Liver (tissue), 9 donors: ENCODE data around the gene ADGRD1. TPM values are rescaled to one million over a fixed set of nuclear protein-coding genes. Genes with fewer than 3 reads are reported as not detected.

Experiments used
- DNase-seq: peaks from one replicate; pipeline ENCODE4 v3.0.0-alpha.2; 2017; ENCODE audit warnings: low spot score
- H3K27ac ChIP-seq, 2 donors: one replicate each; pipeline ENCODE4 v1.7.0; 2013; ENCODE audit warnings: inconsistent platforms in 2 of 2, low read length in 2 of 2, control low read depth in 1 of 2, low read depth in 1 of 2, mild to moderate bottlenecking in 1 of 2
- H3K27me3 ChIP-seq, 4 donors: one replicate each; pipeline versions ENCODE4 v1.6.1 to v1.7.0; 2013; ENCODE audit warnings: low read length in 3 of 4, inconsistent platforms in 1 of 4, mild to moderate bottlenecking in 1 of 4, moderate library complexity in 1 of 4; ENCODE audit not compliant: control insufficient read depth in 4 of 4, insufficient read depth in 4 of 4
- H3K36me3 ChIP-seq, 4 donors: one replicate each; pipeline versions ENCODE4 v1.6.1 to v1.7.0; 2013; ENCODE audit warnings: low read length in 3 of 4, mild to moderate bottlenecking in 3 of 4, low read depth in 1 of 4, moderate library complexity in 1 of 4; ENCODE audit not compliant: control insufficient read depth in 4 of 4, insufficient read depth in 3 of 4
- H3K4me1 ChIP-seq, 4 donors: one replicate each; pipeline versions ENCODE4 v1.6.1 to v1.7.0; 2013; ENCODE audit warnings: low read length in 3 of 4, mild to moderate bottlenecking in 3 of 4, moderate library complexity in 1 of 4; ENCODE audit not compliant: control insufficient read depth in 4 of 4, insufficient read depth in 4 of 4
- H3K4me3 ChIP-seq, 3 donors: one replicate each; pipeline versions ENCODE4 v1.6.1 to v1.7.0; 2013; ENCODE audit warnings: low read length in 3 of 3, control low read depth in 1 of 3, low read depth in 1 of 3, mild to moderate bottlenecking in 1 of 3
- H3K9ac ChIP-seq, 2 donors: one replicate each; pipeline ENCODE4 v1.7.0; 2013; ENCODE audit warnings: low read length in 2 of 2, mild to moderate bottlenecking in 2 of 2, moderate library complexity in 2 of 2, control low read depth in 1 of 2, low read depth in 1 of 2
- H3K9me3 ChIP-seq, 4 donors: one replicate each; pipeline versions ENCODE4 v1.6.1 to v1.7.0; 2013; ENCODE audit warnings: low read length in 3 of 4; ENCODE audit not compliant: control insufficient read depth in 4 of 4
- ATF3 ChIP-seq: IDR thresholded peaks from 2 replicates; pipeline ENCODE4 v1.6.1; 2016; ENCODE audit warnings: antibody characterized with exemption
- CTCF ChIP-seq: fragments of 150-350 bp; IDR thresholded peaks from 2 replicates; pipeline ENCODE4 v1.5.1; 2017; ENCODE audit warnings: improper control_type of control experiment, low read depth, low read length; ENCODE audit not compliant: missing input control
- EGR1 ChIP-seq, 2 donors: IDR thresholded peaks; 2 replicates each; pipeline ENCODE4 v1.6.1; 2016 to 2018; ENCODE audit warnings: antibody characterized with exemption in 2 of 2, low read depth in 2 of 2
- FOXA1 ChIP-seq: IDR thresholded peaks from 2 replicates; pipeline ENCODE4 v1.6.1; 2016; ENCODE audit warnings: antibody characterized with exemption
- FOXA2 ChIP-seq: IDR thresholded peaks from 2 replicates; pipeline ENCODE4 v1.6.1; 2016; ENCODE audit warnings: antibody characterized with exemption
- GABPA ChIP-seq, 2 donors: IDR thresholded peaks in 1 of 2; conservative IDR thresholded peaks in 1 of 2; 2 replicates each; pipeline ENCODE4 v1.6.1; 2016; ENCODE audit warnings: antibody characterized with exemption in 2 of 2, mild to moderate bottlenecking in 1 of 2, moderate library complexity in 1 of 2
- HNF4A ChIP-seq, 2 donors: conservative IDR thresholded peaks; 2 replicates each; pipeline ENCODE4 v1.6.1; 2016; ENCODE audit warnings: antibody characterized with exemption in 2 of 2, mild to moderate bottlenecking in 2 of 2
- HNF4G ChIP-seq: IDR thresholded peaks from 2 replicates; pipeline ENCODE4 v1.6.1; 2016; ENCODE audit warnings: antibody characterized with exemption
- JUND ChIP-seq, 2 donors: IDR thresholded peaks; 2 replicates each; pipeline ENCODE4 v1.6.1; 2016; ENCODE audit warnings: antibody characterized with exemption in 2 of 2
- MAX ChIP-seq: IDR thresholded peaks from 2 replicates; pipeline ENCODE4 v1.6.1; 2016; ENCODE audit warnings: antibody characterized with exemption
- NR2F2 ChIP-seq: IDR thresholded peaks from 2 replicates; pipeline ENCODE4 v1.6.1; 2016; ENCODE audit warnings: antibody characterized with exemption
- RAD21 ChIP-seq, 2 donors: IDR thresholded peaks; 2 replicates each; pipeline ENCODE4 v1.6.1; 2016; ENCODE audit warnings: antibody characterized with exemption in 2 of 2, mild to moderate bottlenecking in 2 of 2
- REST ChIP-seq: IDR thresholded peaks from 2 replicates; pipeline ENCODE4 v1.6.1; 2016; ENCODE audit warnings: antibody characterized with exemption, mild to moderate bottlenecking
- RXRA ChIP-seq, 2 donors: IDR thresholded peaks; 2 replicates each; pipeline ENCODE4 v1.6.1; 2017 to 2018; ENCODE audit warnings: antibody characterized with exemption in 2 of 2, mild to moderate bottlenecking in 1 of 2
- TAF1 ChIP-seq: conservative IDR thresholded peaks from 2 replicates; pipeline ENCODE4 v1.6.1; 2016; ENCODE audit warnings: antibody characterized with exemption, mild to moderate bottlenecking
- YY1 ChIP-seq: IDR thresholded peaks from 2 replicates; pipeline ENCODE4 v1.6.1; 2016; ENCODE audit warnings: antibody characterized with exemption, mild to moderate bottlenecking
- ZBTB33 ChIP-seq: IDR thresholded peaks from 2 replicates; pipeline ENCODE4 v1.6.1; 2016; ENCODE audit warnings: antibody characterized with exemption
- WGBS: extraction: QIAGEN DNeasy Blood & Tissue Kit; methylation state at CpG from one replicate; pipeline ENCODE4 v1.1.7; 2013; 5-methylcytosine and 5-hydroxymethylcytosine counted together
- polyA plus RNA-seq, 2 donors: library from polyadenylated mRNA; stranded (reverse) in 1 of 2; unstranded in 1 of 2; fragments of 200-250 nt in 1 of 2; fragments of >200 nt in 1 of 2; fragmentation: Nextera tagmentation in 1 of 2; extraction: Ambion mirVana in 1 of 2; gene quantifications; one replicate each; pipeline versions ENCODE4 v1.2.1 to v1.2.3, GENCODE V29; 2013 to 2015
- total RNA-seq, 2 donors: library from RNA; depleted of rRNA; stranded (reverse); fragments of >200 nt; gene quantifications; one replicate each; pipeline ENCODE4 v1.2.3, GENCODE V29; 2014
- donor health status: healthy.
- donor health status: healthy.
- donor health status: healthy.
- donor health status: healthy.
- donor health status: healthy.

ADGRD1 gene
- total and polyA plus RNA-seq, 4 donors, result 2.7 to 7.1 (median 4.6) TPM

GRCh38 chr12:131049002-131049401 is 95.3 kb downstream of the ADGRD1 start:
- Histone ChIP-seq H3K4me3 (no peak overlapping the region), H3K9ac (no peak overlapping the region), H3K9me3 (no peaks in the 10 kb centered on the region), H3K36me3 (no peaks in the 10 kb centered on the region), H3K27ac (no peak overlapping the region), H3K27me3 (no peaks in the 10 kb centered on the region), H3K4me1 (no peaks in the 10 kb centered on the region)
- TF ChIP-seq RAD21 (IDR thresholded peaks at IDR 0.05) (no peak), YY1 (no peak), RXRA (IDR thresholded peaks at IDR 0.05) (no peak), EGR1 (IDR thresholded peaks at IDR 0.05; ENCODE audit: low read depth in 2 of 2) (no peak), REST (no peak), MAX (no peak)
- no peak for DNase-seq
- 95% methylated on average over 11 of the region's 11 CpGs for WGBS

- Histone ChIP-seq H3K9ac (no peak overlapping the region), H3K27ac (no peak overlapping the region), H3K27me3 (no peaks in the 10 kb centered on the region), H3K4me3 (no peak overlapping the region), H3K4me1 (no peaks in the 10 kb centered on the region), H3K9me3 (no peaks in the 10 kb centered on the region), H3K36me3 (no peaks in the 10 kb centered on the region)
- TF ChIP-seq FOXA2, result no peak
- no peak for TF ChIP-seq FOXA1
- TF ChIP-seq REST, result no peak
- TF ChIP-seq GABPA (IDR thresholded peaks at IDR 0.05 in 1 of 2, conservative IDR thresholded peaks at IDR 0.05 in 1 of 2), result no peak
- TF ChIP-seq RXRA (IDR thresholded peaks at IDR 0.05), result no peak
- no peak for TF ChIP-seq RAD21 (IDR thresholded peaks at IDR 0.05)
- TF ChIP-seq HNF4A (conservative IDR thresholded peaks at IDR 0.05), result no peak
- no peak for TF ChIP-seq YY1
- TF ChIP-seq CTCF, result no peak
- no peak for TF ChIP-seq TAF1
- no peak for TF ChIP-seq NR2F2
- TF ChIP-seq MAX, result no peak
- TF ChIP-seq ATF3, result no peak
- no peak for TF ChIP-seq JUND (IDR thresholded peaks at IDR 0.05)
- no peak for TF ChIP-seq HNF4G
- no peak for TF ChIP-seq ZBTB33
- 85% methylated on average over 22 of the region's 22 CpGs for WGBS
- DNase-seq, result no peak
Observed at GRCh38 chr12:131049549-131050339, 96.0 kb downstream of the ADGRD1 start.
